SU-DHL-6 (cell line): ENCODE data around the gene MT1A.

Experiments
- H2AFZ ChIP-seq: fragments of 200-600 bp; sonication (generic); 2 replicates; pipeline ENCODE4 v1.6.1; 2014; ENCODE audit warnings: low read depth, mild to moderate bottlenecking, moderate library complexity, mixed read lengths, antibody characterized with exemption, low read length; ENCODE audit not compliant: severe bottlenecking
- H3F3A ChIP-seq: fragments of 200-600 bp; shearing (Covaris generic); 2 replicates; pipeline ENCODE4 v1.6.0; 2016; ENCODE audit warnings: antibody characterized with exemption, mild to moderate bottlenecking; ENCODE audit not compliant: insufficient read depth
- H3K27ac ChIP-seq: fragments of 200-600 bp; sonication (generic); 2 replicates; pipeline ENCODE4 v1.5.1; 2016; ENCODE audit warnings: low read depth, mild to moderate bottlenecking, low read length, moderate library complexity, mixed read lengths
- H3K27me3 ChIP-seq: fragments of 200-600 bp; sonication (generic), shearing (Covaris generic); 2 replicates; pipeline ENCODE4 v1.6.0; 2014; ENCODE audit warnings: mild to moderate bottlenecking, low read length
- H3K36me3 ChIP-seq: fragments of 200-600 bp; sonication (generic); 2 replicates; pipeline ENCODE4 v1.6.1; 2014; ENCODE audit warnings: mild to moderate bottlenecking, low read length, mixed read lengths
- H3K4me2 ChIP-seq: fragments of 300-600, 200-600 bp; shearing (Covaris generic), sonication (generic); 2 replicates; pipeline ENCODE4 v1.6.0; 2014; ENCODE audit warnings: low read length, low read depth, mild to moderate bottlenecking; ENCODE audit not compliant: poor library complexity, severe bottlenecking
- H3K4me3 ChIP-seq: fragments of 200-600 bp; sonication (generic); 2 replicates; pipeline ENCODE4 v1.5.1; 2014; ENCODE audit warnings: antibody characterized with exemption, low read length, mild to moderate bottlenecking, mixed read lengths; ENCODE audit not compliant: insufficient read depth, poor library complexity, severe bottlenecking
- H3K79me2 ChIP-seq: fragments of 200-600 bp; sonication (generic); 2 replicates; pipeline ENCODE4 v1.6.1; 2014; ENCODE audit warnings: mild to moderate bottlenecking, low read length, moderate library complexity; ENCODE audit not compliant: insufficient read depth
- H3K9ac ChIP-seq: fragments of 200-600 bp; sonication (generic); 2 replicates; pipeline ENCODE4 v1.7.0; 2014; ENCODE audit warnings: mild to moderate bottlenecking, low read length
- H3K9me2 ChIP-seq: fragments of 200-600 bp; sonication (generic); replicated peaks from 2 replicates; pipeline ENCODE4 v1.6.1; 2014; ENCODE audit warnings: low read length; ENCODE audit not compliant: insufficient read depth
- H3K9me3 ChIP-seq: fragments of 200-600 bp; sonication (generic); 2 replicates; pipeline ENCODE4 v1.6.1; 2014; ENCODE audit warnings: low read length, mixed read lengths; ENCODE audit not compliant: insufficient read depth
- H4K20me1 ChIP-seq: fragments of 200-600 bp; sonication (generic); 2 replicates; pipeline ENCODE4 v1.6.1; 2014; ENCODE audit warnings: low read depth, mild to moderate bottlenecking, antibody characterized with exemption, low read length, moderate library complexity, mixed read lengths
- EZH2phosphoT487 ChIP-seq: fragments of 200-600 bp; sonication (generic), shearing (Covaris generic); conservative IDR thresholded peaks from 2 replicates; pipeline ENCODE4 v1.6.1; 2018; ENCODE audit warnings: mild to moderate bottlenecking, antibody characterized with exemption, low read length, moderate library complexity, mixed read lengths
- TF ChIP-seq, protein P1 (sequence below): fragments of 200-600 bp; sonication (generic); IDR thresholded peaks from one replicate; pipeline ENCODE4 v1.5.1; 2017; ENCODE audit warnings: antibody characterized with exemption, mild to moderate bottlenecking, low read length, moderate library complexity; ENCODE audit not compliant: insufficient read depth, poor library complexity, severe bottlenecking

MT1A gene

DNA sequence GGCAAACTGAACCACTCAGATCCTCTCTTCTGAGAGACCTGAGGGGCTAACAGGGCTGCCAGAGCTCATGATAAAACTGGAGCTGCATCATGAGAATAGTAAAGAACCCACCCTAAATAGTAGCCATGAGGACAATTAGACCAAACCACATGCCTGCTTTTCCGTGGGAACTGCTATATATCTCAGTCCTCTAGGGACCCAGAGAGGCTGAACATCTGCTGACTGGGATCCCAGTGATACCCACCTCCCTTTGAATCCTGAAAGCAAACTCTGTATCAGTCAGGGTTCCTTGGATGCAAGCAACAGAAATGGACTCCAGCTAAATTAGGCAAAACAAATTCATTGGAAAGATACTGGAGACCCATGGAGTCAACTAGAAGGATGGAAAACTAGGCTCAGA is 50.3 kb downstream of the MT1A start:
- Histone ChIP-seq H3K36me3 (no peaks in the 10 kb centered on the region), H4K20me1 (no peaks in the 10 kb centered on the region), H3K79me2 (no peaks in the 10 kb centered on the region), H3K9me3 (no peaks in the 10 kb centered on the region), H3F3A (no peaks in the 10 kb centered on the region), H3K27me3 (no peaks in the 10 kb centered on the region), H3K27ac (no peak overlapping the region), H3K9me2 (no peaks in the 10 kb centered on the region), H3K9ac (no peak overlapping the region), H3K4me2 (no peak overlapping the region), H3K4me3 (no peak overlapping the region), H2AFZ (no peak overlapping the region)
- TF ChIP-seq EZH2phosphoT487: no peak
- TF ChIP-seq, protein P1, sequence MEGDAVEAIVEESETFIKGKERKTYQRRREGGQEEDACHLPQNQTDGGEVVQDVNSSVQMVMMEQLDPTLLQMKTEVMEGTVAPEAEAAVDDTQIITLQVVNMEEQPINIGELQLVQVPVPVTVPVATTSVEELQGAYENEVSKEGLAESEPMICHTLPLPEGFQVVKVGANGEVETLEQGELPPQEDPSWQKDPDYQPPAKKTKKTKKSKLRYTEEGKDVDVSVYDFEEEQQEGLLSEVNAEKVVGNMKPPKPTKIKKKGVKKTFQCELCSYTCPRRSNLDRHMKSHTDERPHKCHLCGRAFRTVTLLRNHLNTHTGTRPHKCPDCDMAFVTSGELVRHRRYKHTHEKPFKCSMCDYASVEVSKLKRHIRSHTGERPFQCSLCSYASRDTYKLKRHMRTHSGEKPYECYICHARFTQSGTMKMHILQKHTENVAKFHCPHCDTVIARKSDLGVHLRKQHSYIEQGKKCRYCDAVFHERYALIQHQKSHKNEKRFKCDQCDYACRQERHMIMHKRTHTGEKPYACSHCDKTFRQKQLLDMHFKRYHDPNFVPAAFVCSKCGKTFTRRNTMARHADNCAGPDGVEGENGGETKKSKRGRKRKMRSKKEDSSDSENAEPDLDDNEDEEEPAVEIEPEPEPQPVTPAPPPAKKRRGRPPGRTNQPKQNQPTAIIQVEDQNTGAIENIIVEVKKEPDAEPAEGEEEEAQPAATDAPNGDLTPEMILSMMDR: no peak

DNA sequence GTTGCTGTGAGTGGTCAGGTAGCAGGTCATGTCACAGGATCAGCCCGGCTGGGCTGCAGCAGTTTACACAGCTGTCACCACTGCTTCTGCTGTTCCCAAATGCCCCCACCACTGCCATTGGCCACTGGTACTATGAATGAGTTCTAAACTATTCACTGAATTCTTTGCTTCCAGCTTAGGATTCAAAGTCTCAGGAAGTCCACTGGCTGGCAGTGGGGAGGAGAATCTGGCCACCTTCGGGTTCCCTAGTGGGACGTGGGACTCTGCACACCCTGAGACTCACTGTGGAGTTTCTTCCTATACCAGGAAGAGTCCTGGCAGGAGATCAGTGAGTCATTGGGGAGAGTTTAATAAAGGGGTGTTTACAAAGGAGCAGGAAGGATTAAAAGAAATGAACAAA is 50.7 kb downstream of the MT1A start:
- Histone ChIP-seq H3K4me2 (no peak overlapping the region), H3K9me2 (no peaks in the 10 kb centered on the region), H3F3A (no peaks in the 10 kb centered on the region), H3K9me3 (no peaks in the 10 kb centered on the region), H3K27me3 (no peaks in the 10 kb centered on the region), H3K4me3 (no peak overlapping the region), H3K27ac (no peak overlapping the region), H4K20me1 (no peaks in the 10 kb centered on the region), H3K79me2 (no peaks in the 10 kb centered on the region), H2AFZ (no peak overlapping the region), H3K36me3 (no peaks in the 10 kb centered on the region), H3K9ac (no peak overlapping the region)
- TF ChIP-seq, protein P1: no peak
- TF ChIP-seq EZH2phosphoT487: no peak
